ENCODE data around the gene NSUN4. TPM values are rescaled to one million over a fixed set of nuclear protein-coding genes. Genes with fewer than 3 reads are reported as not detected.

Gene NSUN4
- 13.5 and 14.3 TPM in 2 replicates for total RNA-seq

GRCh38 chr1:46340404-46341221 is at the start of gene NSUN4:
Gene NSUN4, plus strand, starts transcription at chr1:46340807. Its CDS starts 20 bp downstream, at chr1:46340827.

GRCh38 chr1:46303038-46303871 is 37.4 kb upstream of the NSUN4 start, which contains the start of the genes LRRC41 and UQCRH:
Gene LRRC41, minus strand, starts transcription at chr1:46303616. Its CDS starts 294 bp downstream, at chr1:46303322.
Gene UQCRH, plus strand, starts transcription at chr1:46303698. Its CDS starts 69 bp downstream, at chr1:46303767.

GRCh38 chr1:46394108-46394871 is 53.7 kb downstream of the NSUN4 start, which contains the start of gene FAAH:
Gene FAAH, plus strand, starts transcription at chr1:46394317. Its CDS starts 32 bp downstream, at chr1:46394349.

Other genes with a start within 250 kb of the NSUN4 start
- 5.1 and 6.1 TPM in 2 replicates for gene PIK3R3, start 208.2 kb upstream of the NSUN4 start, total RNA-seq
- gene TSPAN1, start 165.7 kb upstream of the NSUN4 start, total RNA-seq = 0.89 and 1.0 TPM in 2 replicates
- not detected in 2 replicates for gene P3R3URF, start 164.3 kb upstream of the NSUN4 start, total RNA-seq
- gene POMGNT1, start 142.4 kb upstream of the NSUN4 start, total RNA-seq = 62.2 and 67.9 TPM in 2 replicates
- 3.4 and 4.2 TPM in 2 replicates for gene LURAP1, start 137.5 kb upstream of the NSUN4 start, total RNA-seq
- gene RAD54L, start 93.0 kb upstream of the NSUN4 start, total RNA-seq = 11.6 and 13.4 TPM in 2 replicates
- 91.6 and 108 TPM in 2 replicates for gene LRRC41, start 37.2 kb upstream of the NSUN4 start, total RNA-seq
- 507 and 539 TPM in 2 replicates for gene UQCRH, start 37.1 kb upstream of the NSUN4 start, total RNA-seq
- 1.0 TPM in 2 replicates for gene FAAH, start 53.5 kb downstream of the NSUN4 start, total RNA-seq
- not detected in 2 replicates for gene DMBX1, start 149.0 kb downstream of the NSUN4 start, total RNA-seq
- not detected in 2 replicates for gene KNCN, start 210.8 kb downstream of the NSUN4 start, total RNA-seq

Measured in bronchus fibroblast of lung (primary cell).